ENCODE measurements around the gene EXOC1. TPM values are rescaled to one million over a fixed set of nuclear protein-coding genes. Genes with fewer than 3 reads are reported as not detected.
A peak's percentile ranks its signal among the peaks of the same experiment; 100 is the strongest.

EXOC1 gene
- total RNA-seq, 1 experiment from 2014 or later = 21.2 TPM

DNA sequence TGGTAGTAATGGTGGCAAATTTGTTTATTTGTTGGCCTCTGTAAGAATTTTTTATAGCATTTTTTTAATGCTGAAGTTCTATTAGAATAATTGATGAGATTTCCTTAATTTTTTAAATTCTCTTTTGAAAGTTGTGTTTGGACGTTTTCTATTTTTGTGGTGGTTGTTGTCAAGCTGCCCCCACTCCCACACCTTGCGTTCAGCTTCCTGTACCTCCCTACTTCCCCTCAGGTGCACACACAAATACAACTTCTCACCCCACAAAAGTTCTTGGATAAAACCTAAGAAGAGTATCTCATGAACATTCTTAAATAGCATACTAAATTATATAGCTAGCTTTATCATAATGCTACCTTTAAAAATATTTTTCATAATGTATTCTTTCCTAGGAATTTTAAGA, 38.7 kb downstream of the EXOC1 start:
- Histone ChIP-seq H3K27ac (ENCODE audit: insufficient read length, low read depth, low read length) (no peak overlapping the region), H3K18ac (ENCODE audit: insufficient read length, low read depth, low read length) (no peak overlapping the region), H2AK5ac (ENCODE audit: insufficient read length, low read length) (no peak overlapping the region), H3K23me2 (ENCODE audit: insufficient read length, low read depth, low read length, poor library complexity, severe bottlenecking) (no peaks in the 10 kb centered on the region), H2BK5ac (ENCODE audit: insufficient read length, low read length) (no peak overlapping the region), H3T11ph (ENCODE audit: low read length) (no peak overlapping the region), H2BK12ac (ENCODE audit: insufficient read length, low read depth, low read length) (no peak overlapping the region), H3K9ac (ENCODE audit: extremely low read depth, insufficient read length, low read length) (no peak overlapping the region), H3K9me3 (ENCODE audit: control insufficient read depth, low read depth, low read length) (no peaks in the 10 kb centered on the region), H4K91ac (ENCODE audit: insufficient read length, low read depth, low read length) (no peak overlapping the region), H4K5ac (ENCODE audit: insufficient read length, low read depth, low read length) (no peak overlapping the region), H3K4me1 (ENCODE audit: insufficient read depth, low read length) (no peaks in the 10 kb centered on the region), H2AFZ (ENCODE audit: low read length) (no peak overlapping the region), H2BK15ac (ENCODE audit: low read depth, low read length) (no peak overlapping the region), H4K8ac (replicated peaks; ENCODE audit: insufficient read length, low read depth, low read length) (no peak overlapping the region), H2BK20ac (ENCODE audit: low read depth, low read length, poor library complexity, severe bottlenecking) (no peak overlapping the region), H2BK120ac (ENCODE audit: low read depth, low read length, poor library complexity, severe bottlenecking) (no peak overlapping the region), H3K79me1 (ENCODE audit: insufficient read depth, low read depth, low read length, poor library complexity, severe bottlenecking) (no peaks in the 10 kb centered on the region), H3K14ac (ENCODE audit: insufficient read depth, low read length) (no peak overlapping the region), H3K23ac (ENCODE audit: insufficient read length, low read depth, low read length) (no peak overlapping the region), H3K56ac (ENCODE audit: insufficient read length, low read depth, low read length) (no peak overlapping the region), H3K4ac (ENCODE audit: low read depth, low read length) (no peak overlapping the region), H4K20me1 (ENCODE audit: control insufficient read depth, insufficient read depth, insufficient read length) (no peaks in the 10 kb centered on the region), H3K79me2 (ENCODE audit: insufficient read depth, low read length) (no peaks in the 10 kb centered on the region), H3K27me3 (ENCODE audit: insufficient read depth, low read length) (no peaks in the 10 kb centered on the region), H3K4me2 (ENCODE audit: insufficient read depth, insufficient read length, low read length) (no peak overlapping the region)
- H3K27ac Mint-ChIP-seq = 0 out of 7 replicates have a peak overlapping the region, but pooled peaks of 1 of the 3 experiments have one; percentile 13
- no peak overlapping the region for H3K4me3 Mint-ChIP-seq
- H3K9me3 Mint-ChIP-seq = no peaks in the 10 kb centered on the region
- peaks cover 0 to 23% (median 4%) of the 10 kb centered on the region in 3 experiments; a peak in 5 of 7 replicates for H3K36me3 Mint-ChIP-seq (ENCODE audit: insufficient read depth in 1 of 3, low read depth in 3 of 3)
- TF ChIP-seq, protein P1, sequence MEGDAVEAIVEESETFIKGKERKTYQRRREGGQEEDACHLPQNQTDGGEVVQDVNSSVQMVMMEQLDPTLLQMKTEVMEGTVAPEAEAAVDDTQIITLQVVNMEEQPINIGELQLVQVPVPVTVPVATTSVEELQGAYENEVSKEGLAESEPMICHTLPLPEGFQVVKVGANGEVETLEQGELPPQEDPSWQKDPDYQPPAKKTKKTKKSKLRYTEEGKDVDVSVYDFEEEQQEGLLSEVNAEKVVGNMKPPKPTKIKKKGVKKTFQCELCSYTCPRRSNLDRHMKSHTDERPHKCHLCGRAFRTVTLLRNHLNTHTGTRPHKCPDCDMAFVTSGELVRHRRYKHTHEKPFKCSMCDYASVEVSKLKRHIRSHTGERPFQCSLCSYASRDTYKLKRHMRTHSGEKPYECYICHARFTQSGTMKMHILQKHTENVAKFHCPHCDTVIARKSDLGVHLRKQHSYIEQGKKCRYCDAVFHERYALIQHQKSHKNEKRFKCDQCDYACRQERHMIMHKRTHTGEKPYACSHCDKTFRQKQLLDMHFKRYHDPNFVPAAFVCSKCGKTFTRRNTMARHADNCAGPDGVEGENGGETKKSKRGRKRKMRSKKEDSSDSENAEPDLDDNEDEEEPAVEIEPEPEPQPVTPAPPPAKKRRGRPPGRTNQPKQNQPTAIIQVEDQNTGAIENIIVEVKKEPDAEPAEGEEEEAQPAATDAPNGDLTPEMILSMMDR (conservative IDR thresholded peaks at IDR 0.05) = no peak
- peaks cover 0 to 2% of the 10 kb centered on the region in 2 experiments; a peak in 1 of 4 replicates for H3K4me1 Mint-ChIP-seq
- no peak for DNase-seq
- H3K27me3 Mint-ChIP-seq (ENCODE audit: low read depth) = no peaks in the 10 kb centered on the region
- no CpG with 5 or more reads among the region's 2 CpGs for WGBS (ENCODE audit: extremely low coverage, insufficient read length, low lambda C conversion rate)
